ENCODE measurements around the gene AKAP4. TPM values are rescaled to one million over a fixed set of nuclear protein-coding genes. Genes with fewer than 3 reads are reported as not detected.
A peak's percentile ranks its signal among the peaks of the same experiment; 100 is the strongest.

Gene AKAP4
- total and polyA plus RNA-seq, 2 of the 13 experiments (the other 11 are each of a cell fraction or from before 2014, with no cell fraction given) = not detected

- TF ChIP-seq ARID3A (IDR thresholded peaks at IDR 0.05; ENCODE audit: low read depth, low read length) (no peak), ZNF510 (CRISPR knock-in tag; IDR thresholded peaks at IDR 0.05; ENCODE audit: low read depth) (no peak), MXI1 (IDR thresholded peaks at IDR 0.05; ENCODE audit: borderline replicate concordance, low read depth, low read length) (no peak), MAF1 (CRISPR knock-in tag; IDR thresholded peaks at IDR 0.05; ENCODE audit: borderline replicate concordance) (no peak), ZNF562 (CRISPR knock-in tag; IDR thresholded peaks at IDR 0.05; ENCODE audit: borderline replicate concordance) (no peak), ZNF83 (CRISPR knock-in tag; IDR thresholded peaks at IDR 0.05; ENCODE audit: borderline replicate concordance) (no peak), GATAD1 (CRISPR knock-in tag; IDR thresholded peaks at IDR 0.05) (no peak), ZBTB43 (CRISPR knock-in tag; conservative IDR thresholded peaks at IDR 0.05) (no peak), ZNF460 (CRISPR knock-in tag; IDR thresholded peaks at IDR 0.05; ENCODE audit: borderline replicate concordance) (no peak)
Observed at GRCh38 chrX:50169717-50170116, 31.1 kb downstream of the AKAP4 start (continued).

- ChIA-PET POLR2A (no interaction called here), CTCF (ENCODE audit: low intra/inter-chr PET ratio, low total read pairs) (no interaction called here)
- in situ Hi-C loops (cut with HindIII; ENCODE audit: extremely low pct_ligation_motif_present, low pct_unique_long_range_greater_than_20kb) (no loop called here), intact Hi-C loops (cut with micrococcal nuclease; ENCODE audit: unreplicated experiment) (no loop called here)
- TF ChIP-seq MAFK (conservative IDR thresholded peaks at IDR 0.05 in 1 of 2, IDR thresholded peaks at IDR 0.05 in 1 of 2; ENCODE audit: low read length in 2 of 2) (peak in 1 of 2 experiments; percentile 21; a peak in 1 of 4 replicates), CEBPG (CRISPR knock-in tag; IDR thresholded peaks at IDR 0.05) (no peak), TCF7 (IDR thresholded peaks at IDR 0.05; ENCODE audit: low read depth) (no peak), ZNF841 (CRISPR knock-in tag; IDR thresholded peaks at IDR 0.05; ENCODE audit: borderline replicate concordance) (no peak), U2AF2 (IDR thresholded peaks at IDR 0.05; ENCODE audit: low read depth, low read length) (no peak), NFE2L2 (IDR thresholded peaks at IDR 0.05; ENCODE audit: low read length) (peak; percentile 43; the same call in 1 of the 2 replicates), ZNF619 (CRISPR knock-in tag; IDR thresholded peaks at IDR 0.05) (no peak), PHF21A (CRISPR knock-in tag; IDR thresholded peaks at IDR 0.05) (no peak)
- H3K79me2 ChIP-seq (ENCODE audit: insufficient read depth, low read length) = no peaks in the 10 kb centered on the region
- 77% methylated on average over 5 of the region's 5 CpGs for WGBS (ENCODE audit: low lambda C conversion rate)
- H3K36me3 ChIP-seq (replicated peaks in 1 of 2; ENCODE audit: control insufficient read depth in 1 of 2, insufficient read depth in 2 of 2, low read length in 2 of 2) = no peaks in the 10 kb centered on the region
- H3K4me3 ChIP-seq (replicated peaks in 1 of 3; ENCODE audit: insufficient read depth in 1 of 3, low read depth in 2 of 3, low read length in 3 of 3) = no peak overlapping the region
- ATAC-seq (no peak), DNase-seq (ENCODE audit: low spot score) (no peak), FAIRE-seq (peak; percentile 4)
- peaks cover 8% of the 10 kb centered on the region; the same call in 1 of the 2 replicates for H3K4me1 ChIP-seq (ENCODE audit: insufficient read depth, low read length)
- H3K9ac ChIP-seq (ENCODE audit: insufficient read depth, low read depth, low read length) = no peak overlapping the region
- no peak overlapping the region for H3K4me2 ChIP-seq (ENCODE audit: low read depth, low read length)
- H3K27ac ChIP-seq (ENCODE audit: extremely low read length, insufficient read depth, low read length) = no peak overlapping the region
- no peaks in the 10 kb centered on the region for H3K9me3 ChIP-seq (ENCODE audit: low read length)
- no peaks in the 10 kb centered on the region for H3K27me3 ChIP-seq (ENCODE audit: control insufficient read depth in 1 of 2, insufficient read depth in 2 of 2, low read length in 2 of 2)
- no peaks in the 10 kb centered on the region for H4K20me1 ChIP-seq (ENCODE audit: insufficient read depth, low read length)
- BruUV-seq (replicated peaks) = no TSS peak
- no peak overlapping the region for H2AFZ ChIP-seq (ENCODE audit: low read length)
Observed at GRCh38 chrX:50168241-50168687, 32.5 kb downstream of the AKAP4 start.
